ENCODE measurements around the gene ZNF513.

DNA sequence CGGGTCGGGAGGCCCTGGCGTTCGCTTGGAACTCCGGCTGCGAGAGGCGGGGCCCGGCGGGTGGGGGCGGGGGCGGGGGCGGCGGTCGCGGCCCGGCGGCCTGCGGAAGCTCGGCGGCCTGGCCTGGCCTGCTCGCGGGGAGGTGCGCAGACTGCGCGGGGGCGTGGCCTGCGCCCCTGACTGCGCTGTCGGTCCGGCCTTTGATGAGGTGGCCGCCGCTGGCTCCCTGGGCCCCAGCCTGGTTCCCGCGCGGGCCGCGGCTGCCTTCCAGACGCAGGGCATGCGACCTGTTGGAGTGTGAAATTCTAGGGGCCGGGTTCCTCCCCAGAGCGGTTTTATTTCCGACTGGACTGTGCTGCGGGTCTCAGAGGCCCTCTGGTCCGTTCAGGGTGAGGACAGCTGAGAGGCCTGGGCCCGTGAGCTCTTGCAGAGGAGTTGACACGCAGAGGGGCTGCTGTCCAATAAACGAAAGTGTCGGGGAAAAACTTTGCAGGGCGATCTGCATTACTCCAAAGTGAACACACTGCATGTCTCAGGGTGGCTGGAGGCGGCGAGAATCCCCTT lies 48.5 kb upstream of the ZNF513 start:
- TF ChIP-seq CTCF (IDR thresholded peaks at IDR 0.05; ENCODE audit: borderline replicate concordance, extremely low read depth, low read length, poor library complexity, severe bottlenecking) (no peak), EZH2 (IDR thresholded peaks at IDR 0.05; ENCODE audit: borderline replicate concordance, low read depth, low read length, severe bottlenecking) (no peak)

All from DND-41 (cell line).